Measurements from ENCODE around the gene EHMT1. TPM values are rescaled to one million over a fixed set of nuclear protein-coding genes. Genes with fewer than 3 reads are reported as not detected.
A peak's percentile ranks its signal among the peaks of the same experiment; 100 is the strongest.

Gene EHMT1
- total RNA-seq, 5 donors from 2014 or later (not counting 1 experiment from before 2014, with no cell fraction given), result 113 to 124 (median 121) TPM

GRCh38 chr9:137646341-137646740, 27.5 kb downstream of the EHMT1 start:
- peaks cover 37% of the 10 kb centered on the region for H3K36me3 Mint-ChIP-seq
- ATAC-seq (replicated peaks in 1 of 4), result no peak
- no peak for DNase-seq
- H3K4me3 Mint-ChIP-seq, result peak overlapping the region in 1 of 3 donors; percentile 31
- Histone ChIP-seq H3K9me3 (no peaks in the 10 kb centered on the region), H3K4me3 (ENCODE audit: control insufficient read depth in 1 of 2, extremely low read depth in 1 of 2, low read length in 1 of 2) (no peak overlapping the region), H3K27me3 (replicated peaks in 1 of 2; ENCODE audit: control insufficient read depth in 2 of 2, extremely low read depth in 1 of 2, insufficient read depth in 2 of 2, low read length in 1 of 2) (no peaks in the 10 kb centered on the region), H3K27ac (ENCODE audit: low read length) (no peak overlapping the region), H3K36me3 (ENCODE audit: control insufficient read depth in 2 of 2, extremely low read depth in 1 of 2, insufficient read depth in 1 of 2, low read length in 1 of 2) (peaks cover 14 to 22% of the 10 kb centered on the region in 2 donors), H3K4me1 (ENCODE audit: control insufficient read depth in 1 of 2, extremely low read depth in 1 of 2, insufficient read depth in 2 of 2, low read length in 2 of 2) (peaks cover 3 to 40% of the 10 kb centered on the region in 2 experiments)
- H3K27me3 Mint-ChIP-seq, result no peaks in the 10 kb centered on the region
- CTCF ChIA-PET, result no interaction called here
- H3K27ac Mint-ChIP-seq, result peak overlapping the region in 1 of 2 donors; percentile 52
- POLR2A ChIA-PET, result no interaction called here
- peaks cover 53 to 62% (median 61%) of the 10 kb centered on the region in 3 donors for H3K4me1 Mint-ChIP-seq
- no peaks in the 10 kb centered on the region for H3K9me3 Mint-ChIP-seq
- WGBS (ENCODE audit: insufficient coverage), result 100% methylated on average over 8 of the region's 13 CpGs

- Histone ChIP-seq H3K27me3 (replicated peaks in 1 of 2; ENCODE audit: control insufficient read depth in 2 of 2, extremely low read depth in 1 of 2, insufficient read depth in 2 of 2, low read length in 1 of 2) (no peaks in the 10 kb centered on the region), H3K4me3 (ENCODE audit: control insufficient read depth in 1 of 2, extremely low read depth in 1 of 2, low read length in 1 of 2) (no peak overlapping the region), H3K27ac (ENCODE audit: low read length) (no peak overlapping the region), H3K9me3 (no peaks in the 10 kb centered on the region), H3K4me1 (ENCODE audit: control insufficient read depth in 1 of 2, extremely low read depth in 1 of 2, insufficient read depth in 2 of 2, low read length in 2 of 2) (peaks cover 3 to 37% of the 10 kb centered on the region in 2 experiments), H3K36me3 (ENCODE audit: control insufficient read depth in 2 of 2, extremely low read depth in 1 of 2, insufficient read depth in 1 of 2, low read length in 1 of 2) (peaks cover 14 to 29% of the 10 kb centered on the region in 2 donors)
- POLR2A ChIA-PET, result no interaction called here
- Mint-ChIP-seq H3K27ac (peak overlapping the region; percentile 52 to 76), H3K9me3 (no peaks in the 10 kb centered on the region), H3K4me1 (peaks cover 51 to 58% (median 53%) of the 10 kb centered on the region in 3 donors), H3K27me3 (no peaks in the 10 kb centered on the region), H3K36me3 (peaks cover 38% of the 10 kb centered on the region), H3K4me3 (peak overlapping the region; percentile 18 to 72 (median 51))
- peak in 3 of 4 experiments; percentile 27 to 69 (median 68) for ATAC-seq (replicated peaks in 1 of 4)
- CTCF ChIA-PET, result no interaction called here
- WGBS (ENCODE audit: insufficient coverage), result 58% methylated on average over 12 of the region's 15 CpGs
- DNase-seq, result peak in 3 of 35 experiments; percentile 7 to 21 (median 11)
Observed at GRCh38 chr9:137647096-137647714, 28.4 kb downstream of the EHMT1 start.

- H3K4me1 ChIP-seq (ENCODE audit: control insufficient read depth in 1 of 2, extremely low read depth in 1 of 2, insufficient read depth in 2 of 2, low read length in 2 of 2), result peaks cover 3 to 37% of the 10 kb centered on the region in 2 experiments
- Mint-ChIP-seq H3K27ac (no peak overlapping the region), H3K36me3 (peaks cover 40% of the 10 kb centered on the region), H3K4me1 (peaks cover 44 to 53% (median 47%) of the 10 kb centered on the region in 3 donors), H3K4me3 (no peak overlapping the region), H3K9me3 (no peaks in the 10 kb centered on the region), H3K27me3 (no peaks in the 10 kb centered on the region)
- ChIA-PET CTCF (no interaction called here), POLR2A (no interaction called here)
- no peak for ATAC-seq (replicated peaks in 1 of 4)
- peaks cover 13 to 33% of the 10 kb centered on the region in 2 donors for H3K36me3 ChIP-seq (ENCODE audit: control insufficient read depth in 2 of 2, extremely low read depth in 1 of 2, insufficient read depth in 1 of 2, low read length in 1 of 2)
- no peaks in the 10 kb centered on the region for H3K27me3 ChIP-seq (replicated peaks in 1 of 2; ENCODE audit: control insufficient read depth in 2 of 2, extremely low read depth in 1 of 2, insufficient read depth in 2 of 2, low read length in 1 of 2)
- no peaks in the 10 kb centered on the region for H3K9me3 ChIP-seq
- no peak for DNase-seq
- no peak overlapping the region for H3K27ac ChIP-seq (ENCODE audit: low read length)
- WGBS (ENCODE audit: insufficient coverage), result 100% methylated on average over 1 of the region's 2 CpGs
- H3K4me3 ChIP-seq (ENCODE audit: control insufficient read depth in 1 of 2, extremely low read depth in 1 of 2, low read length in 1 of 2), result no peak overlapping the region
Observed at GRCh38 chr9:137648396-137648795, 29.6 kb downstream of the EHMT1 start.

- ChIA-PET CTCF (no interaction called here), POLR2A (no interaction called here)
- H3K4me3 ChIP-seq (ENCODE audit: control insufficient read depth in 1 of 2, extremely low read depth in 1 of 2, low read length in 1 of 2), result no peak overlapping the region
- H3K27ac ChIP-seq (ENCODE audit: low read length), result no peak overlapping the region
- Mint-ChIP-seq H3K27ac (peak overlapping the region; percentile 6 to 36), H3K9me3 (no peaks in the 10 kb centered on the region), H3K36me3 (peaks cover 37% of the 10 kb centered on the region), H3K4me1 (peaks cover 38 to 50% (median 45%) of the 10 kb centered on the region in 3 donors), H3K4me3 (no peak overlapping the region), H3K27me3 (no peaks in the 10 kb centered on the region)
- no peaks in the 10 kb centered on the region for H3K27me3 ChIP-seq (replicated peaks in 1 of 2; ENCODE audit: control insufficient read depth in 2 of 2, extremely low read depth in 1 of 2, insufficient read depth in 2 of 2, low read length in 1 of 2)
- H3K9me3 ChIP-seq, result no peaks in the 10 kb centered on the region
- peaks cover 5 to 30% of the 10 kb centered on the region in 2 donors for H3K36me3 ChIP-seq (ENCODE audit: control insufficient read depth in 2 of 2, extremely low read depth in 1 of 2, insufficient read depth in 1 of 2, low read length in 1 of 2)
- no peak for ATAC-seq (replicated peaks in 1 of 4)
- 83% methylated on average over 8 of the region's 9 CpGs for WGBS (ENCODE audit: insufficient coverage)
- peaks cover 3 to 34% of the 10 kb centered on the region in 2 experiments for H3K4me1 ChIP-seq (ENCODE audit: control insufficient read depth in 1 of 2, extremely low read depth in 1 of 2, insufficient read depth in 2 of 2, low read length in 2 of 2)
- no peak for DNase-seq
Observed at GRCh38 chr9:137649553-137649952, 30.7 kb downstream of the EHMT1 start.

- Histone ChIP-seq H3K27ac (ENCODE audit: low read length) (no peak overlapping the region), H3K4me1 (ENCODE audit: control insufficient read depth in 1 of 2, extremely low read depth in 1 of 2, insufficient read depth in 2 of 2, low read length in 2 of 2) (peaks cover 3 to 32% of the 10 kb centered on the region in 2 experiments), H3K4me3 (ENCODE audit: control insufficient read depth in 1 of 2, extremely low read depth in 1 of 2, low read length in 1 of 2) (no peak overlapping the region), H3K9me3 (no peaks in the 10 kb centered on the region), H3K36me3 (ENCODE audit: control insufficient read depth in 2 of 2, extremely low read depth in 1 of 2, insufficient read depth in 1 of 2, low read length in 1 of 2) (peaks cover 5 to 36% of the 10 kb centered on the region in 2 donors), H3K27me3 (replicated peaks in 1 of 2; ENCODE audit: control insufficient read depth in 2 of 2, extremely low read depth in 1 of 2, insufficient read depth in 2 of 2, low read length in 1 of 2) (no peaks in the 10 kb centered on the region)
- H3K36me3 Mint-ChIP-seq, result peaks cover 40% of the 10 kb centered on the region
- 100% methylated on average over 1 of the region's 2 CpGs for WGBS (ENCODE audit: insufficient coverage)
- peak overlapping the region in 1 of 2 donors; percentile 68 for H3K27ac Mint-ChIP-seq
- ATAC-seq (replicated peaks in 1 of 4) (no peak), DNase-seq (no peak)
- H3K4me1 Mint-ChIP-seq, result peaks cover 38 to 47% (median 42%) of the 10 kb centered on the region in 3 donors
- no peaks in the 10 kb centered on the region for H3K9me3 Mint-ChIP-seq
- no peaks in the 10 kb centered on the region for H3K27me3 Mint-ChIP-seq
- H3K4me3 Mint-ChIP-seq, result no peak overlapping the region
- ChIA-PET POLR2A (no interaction called here), CTCF (no interaction called here)
Observed at GRCh38 chr9:137650259-137650658, 31.5 kb downstream of the EHMT1 start.

- DNase-seq, result no peak
- peaks cover 3 to 28% of the 10 kb centered on the region in 2 experiments for H3K4me1 ChIP-seq (ENCODE audit: control insufficient read depth in 1 of 2, extremely low read depth in 1 of 2, insufficient read depth in 2 of 2, low read length in 2 of 2)
- H3K9me3 ChIP-seq, result no peaks in the 10 kb centered on the region
- Mint-ChIP-seq H3K27me3 (no peaks in the 10 kb centered on the region), H3K27ac (peak overlapping the region in 1 of 2 donors; percentile 59), H3K36me3 (peaks cover 42% of the 10 kb centered on the region), H3K4me1 (peaks cover 38 to 46% (median 39%) of the 10 kb centered on the region in 3 donors), H3K9me3 (no peaks in the 10 kb centered on the region), H3K4me3 (no peak overlapping the region)
- peaks cover 5 to 40% of the 10 kb centered on the region in 2 donors for H3K36me3 ChIP-seq (ENCODE audit: control insufficient read depth in 2 of 2, extremely low read depth in 1 of 2, insufficient read depth in 1 of 2, low read length in 1 of 2)
- ChIA-PET CTCF (no interaction called here), POLR2A (no interaction called here)
- no peak overlapping the region for H3K27ac ChIP-seq (ENCODE audit: low read length)
- no peak for ATAC-seq (replicated peaks in 1 of 4)
- no CpG with 5 or more reads among the region's 7 CpGs for WGBS (ENCODE audit: insufficient coverage)
- no peaks in the 10 kb centered on the region for H3K27me3 ChIP-seq (replicated peaks in 1 of 2; ENCODE audit: control insufficient read depth in 2 of 2, extremely low read depth in 1 of 2, insufficient read depth in 2 of 2, low read length in 1 of 2)
- no peak overlapping the region for H3K4me3 ChIP-seq (ENCODE audit: control insufficient read depth in 1 of 2, extremely low read depth in 1 of 2, low read length in 1 of 2)
Observed at GRCh38 chr9:137650779-137651178, 32.0 kb downstream of the EHMT1 start.

All from T-cell (primary cell).